GM12878 (cell line): ENCODE data around the gene MAN2A1. TPM values are rescaled to one million over a fixed set of nuclear protein-coding genes. Genes with fewer than 3 reads are reported as not detected.

ENCODE experiments used
- ATAC-seq: fragments of 200-7000 bp; cut with Tn5 transposase; 3 replicates; pipeline ENCODE4 v1.9.1; 2020; ENCODE audit warnings: mild to moderate bottlenecking, moderate library complexity
- BruUV-seq: library from RNA; stranded (reverse); fragments of 400-500 nt; replicated peaks from 2 replicates; lab custom pipeline; 2021; lab: Mats Ljungman, UMichigan
- CTCF ChIA-PET: fragments of 300-600 bp; sonication (Branson Sonifier 250); formaldehyde crosslinking; extraction: SDS; loops from one replicate; lab custom pipeline; 2021; ENCODE audit warnings: inconsistent platforms; lab: Yijun Ruan, JAX
- POLR2A ChIA-PET: fragments of 350-600 bp; formaldehyde crosslinking; extraction: SDS; loops from one replicate; lab custom pipeline; 2021; ENCODE audit warnings: inconsistent platforms; lab: Charles Lee
- RAD21 ChIA-PET: fragments of 300-600 bp; sonication (Branson Sonifier 250); formaldehyde crosslinking; loops from one replicate; lab custom pipeline; 2023; ENCODE audit warnings: antibody characterized with exemption; ENCODE audit not compliant: unreplicated experiment; lab: Charles Lee
- SMC1A ChIA-PET: fragments of 300-600 bp; sonication (Branson Sonifier 250); formaldehyde crosslinking; loops from one replicate; lab custom pipeline; 2023; ENCODE audit not compliant: unreplicated experiment, uncharacterized antibody; lab: Charles Lee
- DNase-seq: peaks from one replicate; pipeline ENCODE4 v3.0.0-alpha.2; 2011; ENCODE audit warnings: low read depth, low spot score
- FAIRE-seq: peaks from 3 replicates; lab custom pipeline; 2011; peaks lifted over from hg19 to GRCh38; lab: Jason Lieb, UNC
- H2AFZ ChIP-seq: 2 replicates; pipeline ENCODE4 v1.6.0; 2011; ENCODE audit warnings: low read depth, low read length, control low read depth; ENCODE audit not compliant: control insufficient read depth
- H3K27ac ChIP-seq: 2 replicates; pipeline ENCODE4 v1.5.1; 2011; ENCODE audit warnings: control low read depth; ENCODE audit not compliant: control insufficient read depth, insufficient read depth
- H3K27me3 ChIP-seq, 2 experiments: replicated peaks in 1 of 2; 2 replicates each; pipeline versions ENCODE4 v1.6.0 to v1.6.1; 2011; ENCODE audit warnings: low read length in 1 of 2; ENCODE audit not compliant: control insufficient read depth in 2 of 2, insufficient read depth in 2 of 2
- H3K36me3 ChIP-seq, 2 experiments: 2 replicates each; pipeline ENCODE4 v1.5.1; 2011; ENCODE audit warnings: low read length in 1 of 2; ENCODE audit not compliant: control insufficient read depth in 2 of 2, insufficient read depth in 2 of 2
- H3K4me1 ChIP-seq: 2 replicates; pipeline ENCODE4 v1.6.1; 2011; ENCODE audit warnings: mild to moderate bottlenecking, low read length, moderate library complexity, mixed read lengths; ENCODE audit not compliant: control insufficient read depth, insufficient read depth
- H3K4me2 ChIP-seq: 2 replicates; pipeline ENCODE4 v1.6.0; 2011; ENCODE audit warnings: control low read depth; ENCODE audit not compliant: control insufficient read depth, insufficient read depth
- H3K4me3 ChIP-seq: fragments of 200-600 bp; sonication (generic); 2 replicates; pipeline ENCODE4 v1.5.1; 2016
- H3K79me2 ChIP-seq: 2 replicates; pipeline ENCODE4 v1.6.0; 2011; ENCODE audit warnings: low read length; ENCODE audit not compliant: control insufficient read depth, insufficient read depth
- H3K9ac ChIP-seq: 2 replicates; pipeline ENCODE4 v1.8.0; 2011; ENCODE audit warnings: low read length, control low read depth, mixed read lengths; ENCODE audit not compliant: control insufficient read depth, insufficient read depth
- H3K9me3 ChIP-seq: replicated peaks from 3 replicates; pipeline ENCODE4 v1.5.1; 2011; ENCODE audit warnings: mild to moderate bottlenecking, low read length; ENCODE audit not compliant: control insufficient read depth, insufficient read depth
- H4K20me1 ChIP-seq: 2 replicates; pipeline ENCODE4 v1.6.0; 2011; ENCODE audit not compliant: control insufficient read depth, insufficient read depth
- CHD2 ChIP-seq: IDR thresholded peaks from 2 replicates; pipeline ENCODE4 v1.6.1; 2011; ENCODE audit warnings: low read depth, low read length, improper control_type of control experiment, borderline replicate concordance
- CHD4 ChIP-seq: fragments of 200-600 bp; sonication (generic); IDR thresholded peaks from 2 replicates; pipeline ENCODE4 v1.6.1; 2016; ENCODE audit warnings: mild to moderate bottlenecking
- CREM ChIP-seq: IDR thresholded peaks from 2 replicates; pipeline ENCODE4 v1.6.1; 2014; ENCODE audit warnings: antibody characterized with exemption, low read depth
- GABPA ChIP-seq: IDR thresholded peaks from 2 replicates; pipeline ENCODE4 v1.6.1; 2014; ENCODE audit warnings: antibody characterized with exemption, low read depth, mild to moderate bottlenecking, inconsistent platforms
- HDAC2 ChIP-seq: fragments of 200-600 bp; sonication (generic); IDR thresholded peaks from 2 replicates; pipeline ENCODE4 v1.6.1; 2017
- JUNB ChIP-seq: IDR thresholded peaks from 2 replicates; pipeline ENCODE4 v1.6.1; 2016; ENCODE audit warnings: antibody characterized with exemption, mild to moderate bottlenecking
- PKNOX1 ChIP-seq: fragments of 450-650 bp; IDR thresholded peaks from 2 replicates; pipeline ENCODE4 v1.6.1; 2016; ENCODE audit warnings: mild to moderate bottlenecking
- POU2F2 ChIP-seq: IDR thresholded peaks from 3 replicates; pipeline ENCODE4 v1.6.1; 2011; ENCODE audit warnings: low read depth, mild to moderate bottlenecking, low read length, borderline replicate concordance
- RUNX3 ChIP-seq: IDR thresholded peaks from 2 replicates; pipeline ENCODE4 v1.6.1; 2012; ENCODE audit warnings: low read length, inconsistent platforms
- ZBTB33 ChIP-seq: fragments of 450-650 bp; IDR thresholded peaks from 2 replicates; pipeline ENCODE4 v1.6.1; 2017; ENCODE audit warnings: mild to moderate bottlenecking
- WGBS: methylation state at CpG from one replicate; pipeline ENCODE4 v1.1.6; 2016; ENCODE audit warnings: low lambda C conversion rate; ENCODE audit not compliant: insufficient replicate concordance, insufficient coverage; ENCODE audit errors: missing lambda C conversion rate; 5-methylcytosine and 5-hydroxymethylcytosine counted together
- in situ Hi-C: fragments of 300-500 bp; cut with MboI; formaldehyde crosslinking; loops from 9 replicates; pipeline ENCODE4 v1.14.3; 2018; ENCODE audit warnings: mixed read lengths
- intact Hi-C: fragments of 100-400 bp; cut with micrococcal nuclease; formaldehyde crosslinking; loops from one replicate; pipeline ENCODE4 v1.14.2; 2022; ENCODE audit not compliant: unreplicated experiment
- polyA plus RNA-seq, 11 experiments: library from polyadenylated mRNA; depleted of rRNA in 4 of 11; unstranded in 6 of 11; stranded (reverse) in 5 of 11; fragments of >200 nt; fragmentation: Nextera tagmentation in 4 of 11; fragmentation: Illumina TruSeq in 1 of 11; extraction: Ambion mirVana in 4 of 11; extraction: Trizol in 1 of 11; gene quantifications; 1 replicate in 1 of 11; 2 replicates in 10 of 11; pipeline versions ENCODE4 v1.2.1 to v1.2.3, GENCODE V29; 2011 to 2016; ENCODE audit warnings: inconsistent platforms in 2 of 11, missing spikeins in 2 of 11, low read depth in 1 of 11
- total RNA-seq, 4 experiments: library from RNA; depleted of rRNA in 3 of 4; stranded (reverse); fragments of >200 nt in 3 of 4; fragmentation: Illumina TruSeq in 1 of 4; extraction: Trizol in 1 of 4; gene quantifications; 2 replicates each; pipeline versions ENCODE4 v1.2.1 to v1.2.3, GENCODE V29; 2013 to 2021

Gene MAN2A1
- total and polyA plus RNA-seq, 10 of the 15 experiments (the other 5 are each of a cell fraction or from before 2014, with no cell fraction given) = 4.2 to 27.9 (median 10.5) TPM

- in situ Hi-C loops (no loop called here), intact Hi-C loops (no loop called here)
- ChIA-PET SMC1A (interaction anchor here (2.3 kb wide), 1 partner anchor 9 kb away, joined by 10 read pairs; no protein-coding TSS in a partner anchor), POLR2A (no interaction called here), CTCF (interaction anchor here (1.0 kb wide), 1 partner anchor 10 kb away, joined by 3 read pairs; no protein-coding TSS in a partner anchor), RAD21 (no interaction called here)
- H3K4me2 ChIP-seq = no peak overlapping the region
- H3K4me1 ChIP-seq = no peaks in the 10 kb centered on the region
- TF ChIP-seq PKNOX1 (no peak), HDAC2 (no peak), CHD4 (no peak)
- no peaks in the 10 kb centered on the region for H3K79me2 ChIP-seq
- no peaks in the 10 kb centered on the region for H4K20me1 ChIP-seq
- no peaks in the 10 kb centered on the region for H3K9me3 ChIP-seq
- ATAC-seq (no peak), FAIRE-seq (no peak), DNase-seq (no peak)
- no TSS peak for BruUV-seq
- 88% methylated on average over 2 of the region's 2 CpGs for WGBS
- no peak overlapping the region for H3K9ac ChIP-seq
- no peak overlapping the region for H3K4me3 ChIP-seq
- no peaks in the 10 kb centered on the region for H3K27me3 ChIP-seq
- no peak overlapping the region for H3K27ac ChIP-seq
- no peak overlapping the region for H2AFZ ChIP-seq
- peaks cover 0 to 2% of the 10 kb centered on the region in 2 experiments; a peak in 2 of 4 replicates for H3K36me3 ChIP-seq
Observed at GRCh38 chr5:109862301-109862700, 172.6 kb downstream of the MAN2A1 start.

- SMC1A ChIA-PET = interaction anchor here (0.7 to 1.4 kb wide), 2 partner anchors 8 to 174 kb away, joined by 3 read pairs; partner anchors contain the start of gene MAN2A1
- BruUV-seq = no TSS peak
- RAD21 ChIA-PET = no interaction called here
Observed at GRCh38 chr5:109863752-109864151, 174.0 kb downstream of the MAN2A1 start.

More at GRCh38 chr5:109863752-109864151, 174.0 kb downstream of the MAN2A1 start:
- intact Hi-C loops = no loop called here
- Histone ChIP-seq H3K27ac (no peak overlapping the region), H3K9ac (no peak overlapping the region), H3K79me2 (no peaks in the 10 kb centered on the region), H3K27me3 (no peaks in the 10 kb centered on the region), H3K4me2 (no peak overlapping the region), H3K4me1 (no peaks in the 10 kb centered on the region), H3K36me3 (peaks cover 0 to 2% of the 10 kb centered on the region in 2 experiments; a peak in 1 of 4 replicates), H3K4me3 (no peak overlapping the region), H2AFZ (no peak overlapping the region), H3K9me3 (no peaks in the 10 kb centered on the region), H4K20me1 (no peaks in the 10 kb centered on the region)
- WGBS = 89% methylated on average over 1 of the region's 1 CpG
- TF ChIP-seq CHD2 (no peak), ZBTB33 (no peak), CREM (no peak), RUNX3 (peak; percentile 54; the same call in 1 of the 2 replicates), GABPA (no peak), JUNB (peak; percentile 78), POU2F2 (no peak)
- no peak for FAIRE-seq
- no peak for DNase-seq
- no peak for ATAC-seq
- in situ Hi-C loops = no loop called here
- CTCF ChIA-PET = interaction anchor here (1.1 kb wide), 1 partner anchor 28 kb away, joined by 3 read pairs; no protein-coding TSS in a partner anchor
- POLR2A ChIA-PET = interaction anchor here (1.1 kb wide), 1 partner anchor 11 kb away, joined by 3 read pairs; no protein-coding TSS in a partner anchor
